GM20000 (cell line): Measurements from ENCODE around the gene NKG7.

ENCODE experiments used
- DNase-seq: peaks from one replicate; pipeline ENCODE4 v3.0.0; 2012; ENCODE audit warnings: low spot score
- CTCF ChIP-seq: IDR thresholded peaks from 2 replicates; pipeline ENCODE4 v1.5.1; 2012; ENCODE audit warnings: mild to moderate bottlenecking, control low read depth; ENCODE audit errors: extremely low read depth, missing control alignments

Gene NKG7

GRCh38 chr19:51354103-51354741 is 18.2 kb downstream of the NKG7 start:
- no peak for DNase-seq
- TF ChIP-seq CTCF: no peak

DNA sequence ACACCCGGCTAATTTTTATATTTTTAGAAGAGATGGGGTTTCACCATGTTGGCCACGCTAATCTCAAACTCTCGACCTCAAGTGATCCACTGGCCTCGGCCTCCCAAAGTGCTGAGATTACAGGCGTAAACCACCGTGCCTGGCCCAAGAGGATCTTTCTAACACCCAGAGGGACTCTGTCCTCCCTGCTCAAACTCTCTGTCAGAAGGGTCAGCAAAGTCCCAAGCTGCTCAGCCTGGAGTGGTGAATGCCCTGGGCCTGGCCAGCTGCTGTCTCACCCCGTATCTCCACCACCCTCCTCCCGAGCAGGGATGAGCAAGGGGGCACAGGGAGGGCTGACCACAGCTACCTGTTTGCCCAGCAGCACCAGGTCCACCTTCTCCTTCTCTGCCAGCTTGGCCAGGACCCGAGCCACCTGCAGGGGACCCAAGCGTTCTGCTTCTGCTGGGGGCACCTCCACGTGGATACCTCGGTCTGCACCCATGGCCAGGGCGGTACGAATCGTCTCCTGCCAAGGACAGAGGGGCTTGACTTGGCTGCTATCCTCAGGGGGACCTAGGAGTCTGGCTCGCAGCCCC is 19.6 kb downstream of the NKG7 start:
- DNase-seq: no peak
- no peak for TF ChIP-seq CTCF

DNA sequence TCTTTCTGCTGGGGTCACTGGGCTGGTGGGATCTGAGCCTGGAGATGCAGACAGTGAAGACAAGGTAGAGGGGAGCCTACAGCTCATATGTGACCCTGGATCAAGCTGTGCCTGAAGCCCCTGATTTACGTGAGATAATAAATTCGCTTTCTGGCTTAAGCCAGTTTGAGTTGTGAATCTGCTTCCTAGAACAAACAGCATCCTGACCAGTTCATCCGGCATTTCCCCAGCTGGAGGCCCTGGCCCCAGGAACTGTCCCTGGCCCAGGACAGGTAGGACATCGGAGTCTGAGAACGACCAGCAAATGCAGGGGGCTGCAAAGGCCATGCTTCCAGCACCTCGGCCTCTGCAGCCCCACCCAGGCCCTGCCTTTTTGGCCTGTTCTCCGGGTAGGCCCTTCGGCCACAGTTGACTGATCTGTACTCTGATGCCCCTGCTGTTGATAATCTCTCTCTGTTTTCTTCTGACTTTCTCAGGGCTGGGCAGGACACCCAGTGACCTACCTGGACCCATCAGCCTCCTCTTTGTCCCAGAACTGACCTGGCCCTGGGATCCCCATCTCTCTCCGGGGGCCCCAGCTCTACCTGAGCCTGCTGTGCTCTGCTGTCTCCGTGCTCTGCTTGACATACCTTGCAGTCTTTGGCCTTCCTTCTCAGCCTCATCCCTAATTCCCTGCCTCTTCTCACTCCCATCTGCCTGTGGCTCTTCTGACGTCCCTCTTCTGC is 21.0 kb downstream of the NKG7 start:
- no peak for TF ChIP-seq CTCF
- DNase-seq: no peak

GRCh38 chr19:51347209-51347928 is 25.1 kb downstream of the NKG7 start:
- DNase-seq: no peak
- TF ChIP-seq CTCF: no peak

DNA sequence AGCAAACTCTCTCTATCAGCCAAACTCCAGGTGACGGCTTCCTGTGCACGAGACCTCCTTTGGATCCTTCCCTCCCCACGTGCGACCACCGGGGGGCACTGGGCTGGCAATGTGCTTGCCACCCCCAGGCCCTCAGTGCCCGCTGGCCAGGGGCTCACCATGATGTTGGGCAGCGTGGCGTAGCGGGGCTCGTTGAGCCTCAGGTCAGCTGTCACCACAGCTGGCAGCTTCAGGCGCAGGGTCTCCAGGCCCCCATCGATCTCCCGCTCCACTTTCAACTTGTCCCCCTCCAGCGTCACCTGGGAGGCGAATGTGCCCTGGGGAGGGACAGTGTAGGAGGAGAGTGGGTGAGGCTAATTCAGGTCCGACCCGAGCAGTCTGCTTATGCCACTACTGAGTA is 25.7 kb downstream of the NKG7 start:
- no peak for DNase-seq
- TF ChIP-seq CTCF: no peak

DNA sequence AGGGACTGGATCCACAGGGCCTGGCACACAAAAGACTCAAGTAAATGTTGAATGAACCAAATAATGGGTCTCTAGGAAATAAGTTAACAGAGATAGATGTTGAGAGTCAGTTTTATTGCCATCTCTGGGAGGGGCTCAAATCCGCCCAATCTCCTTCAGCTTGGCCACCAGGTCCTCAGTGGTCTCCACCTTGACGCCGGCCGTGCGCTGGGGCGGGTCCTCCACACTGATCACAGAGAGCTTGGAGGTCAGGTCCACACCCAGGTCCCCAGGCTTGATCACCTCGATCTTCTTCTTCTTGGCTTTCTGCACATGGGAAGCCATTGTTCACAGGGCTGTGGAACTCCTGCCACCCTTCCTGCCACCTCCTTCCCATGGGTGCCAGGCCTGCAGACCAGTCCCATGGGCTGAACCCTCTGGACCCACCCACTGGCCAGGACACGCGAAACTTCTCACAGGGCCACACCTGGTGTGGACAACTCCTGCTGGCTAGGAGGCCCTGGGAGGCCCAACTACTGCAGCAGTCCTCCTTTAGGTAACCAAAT is 27.3 kb downstream of the NKG7 start:
- no peak for TF ChIP-seq CTCF
- DNase-seq: no peak
